Skeletal muscle satellite cell (primary cell): ENCODE results near the gene CATSPER3. TPM values are rescaled to one million over a fixed set of nuclear protein-coding genes. Genes with fewer than 3 reads are reported as not detected.

ENCODE experiments used
- H3K27me3 ChIP-seq: 2 replicates; pipeline ENCODE4 v1.7.0; 2013; ENCODE audit warnings: low read length; ENCODE audit not compliant: control insufficient read depth, insufficient read depth
- H3K36me3 ChIP-seq: 2 replicates; pipeline ENCODE4 v1.7.0; 2013; ENCODE audit warnings: mild to moderate bottlenecking, control low read depth, low read length; ENCODE audit not compliant: insufficient read depth
- H3K4me1 ChIP-seq: 2 replicates; pipeline ENCODE4 v1.7.0; 2013; ENCODE audit warnings: low read length; ENCODE audit not compliant: control insufficient read depth, insufficient read depth
- H3K4me2 ChIP-seq: 2 replicates; pipeline ENCODE4 v1.7.0; 2013; ENCODE audit warnings: mild to moderate bottlenecking, low read length
- H3K4me3 ChIP-seq: 2 replicates; pipeline ENCODE4 v1.7.0; 2013; ENCODE audit warnings: low read length
- H3K9ac ChIP-seq: 2 replicates; pipeline ENCODE4 v1.7.0; 2013; ENCODE audit warnings: mild to moderate bottlenecking, low read depth, low read length, moderate library complexity
- H3K9me3 ChIP-seq: replicated peaks from 2 replicates; pipeline ENCODE4 v1.7.0; 2013; ENCODE audit warnings: mild to moderate bottlenecking, control low read depth, low read length
- total RNA-seq: library from RNA; depleted of rRNA; stranded (reverse); fragments of >200 nt; gene quantifications from 2 replicates; pipeline ENCODE4 v1.2.3, GENCODE V29; 2012; rRNA removed

The CATSPER3 gene
- not detected in 2 replicates for total RNA-seq

DNA sequence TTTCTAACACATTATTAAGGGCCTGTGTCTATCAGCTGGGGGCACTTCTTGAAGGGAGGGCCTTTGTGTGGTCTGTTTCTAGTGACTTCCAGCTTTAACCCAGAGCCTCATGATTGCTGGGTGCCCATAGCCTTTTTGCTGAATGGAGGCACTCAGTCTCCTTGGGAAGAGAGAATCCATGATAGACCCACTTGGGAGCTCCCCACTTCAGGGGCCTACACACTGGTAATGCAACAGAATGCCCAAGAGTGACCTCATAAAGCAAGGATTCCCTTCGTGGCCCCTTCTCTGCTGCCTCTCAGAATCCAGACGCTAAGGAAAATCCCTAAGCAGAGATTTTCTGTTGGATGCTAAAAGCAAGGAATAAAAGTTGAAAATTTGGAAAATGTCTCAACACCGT, at the start of gene CATSPER3:
Gene CATSPER3, plus strand, starts transcription at position 301 of the 400 bp plus-strand sequence. Its CDS starts 85 bp downstream, at position 386.
- H3K4me2 ChIP-seq, result no peak within 1 kb of the TSS
- H3K9me3 ChIP-seq, result no peaks in the 10 kb centered on the region
- no peak within 1 kb of the TSS for H3K9ac ChIP-seq
- no peaks in the 10 kb centered on the region for H3K36me3 ChIP-seq
- no peaks in the 10 kb centered on the region for H3K27me3 ChIP-seq
- H3K4me3 ChIP-seq, result no peak within 1 kb of the TSS
- no peaks in the 10 kb centered on the region for H3K4me1 ChIP-seq

DNA sequence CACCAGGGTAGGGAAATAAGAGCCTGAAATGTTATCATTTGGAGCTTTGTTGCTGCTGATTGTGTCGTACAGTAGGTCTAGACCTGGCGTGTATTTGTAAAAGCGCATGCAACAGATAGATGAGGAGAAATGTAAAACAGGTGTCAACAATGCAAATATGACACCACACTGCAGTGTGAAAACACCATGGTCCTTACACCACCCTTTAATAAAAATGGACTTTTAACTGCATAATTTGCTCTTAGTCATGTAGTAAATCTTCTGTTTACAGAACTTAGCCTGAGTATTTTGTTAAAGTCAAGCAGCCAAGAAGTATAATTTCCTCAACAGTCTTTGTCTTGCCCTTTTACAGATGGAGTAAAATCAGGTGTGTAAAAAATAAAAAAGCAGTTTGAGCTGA, 48.8 kb upstream of the CATSPER3 start:
- no peaks in the 10 kb centered on the region for H3K27me3 ChIP-seq
- H3K4me3 ChIP-seq, result no peak overlapping the region
- no peak overlapping the region for H3K9ac ChIP-seq
- no peak overlapping the region for H3K4me2 ChIP-seq
- H3K9me3 ChIP-seq, result no peaks in the 10 kb centered on the region
- no peaks in the 10 kb centered on the region for H3K4me1 ChIP-seq
- H3K36me3 ChIP-seq, result peaks cover 19% of the 10 kb centered on the region

DNA sequence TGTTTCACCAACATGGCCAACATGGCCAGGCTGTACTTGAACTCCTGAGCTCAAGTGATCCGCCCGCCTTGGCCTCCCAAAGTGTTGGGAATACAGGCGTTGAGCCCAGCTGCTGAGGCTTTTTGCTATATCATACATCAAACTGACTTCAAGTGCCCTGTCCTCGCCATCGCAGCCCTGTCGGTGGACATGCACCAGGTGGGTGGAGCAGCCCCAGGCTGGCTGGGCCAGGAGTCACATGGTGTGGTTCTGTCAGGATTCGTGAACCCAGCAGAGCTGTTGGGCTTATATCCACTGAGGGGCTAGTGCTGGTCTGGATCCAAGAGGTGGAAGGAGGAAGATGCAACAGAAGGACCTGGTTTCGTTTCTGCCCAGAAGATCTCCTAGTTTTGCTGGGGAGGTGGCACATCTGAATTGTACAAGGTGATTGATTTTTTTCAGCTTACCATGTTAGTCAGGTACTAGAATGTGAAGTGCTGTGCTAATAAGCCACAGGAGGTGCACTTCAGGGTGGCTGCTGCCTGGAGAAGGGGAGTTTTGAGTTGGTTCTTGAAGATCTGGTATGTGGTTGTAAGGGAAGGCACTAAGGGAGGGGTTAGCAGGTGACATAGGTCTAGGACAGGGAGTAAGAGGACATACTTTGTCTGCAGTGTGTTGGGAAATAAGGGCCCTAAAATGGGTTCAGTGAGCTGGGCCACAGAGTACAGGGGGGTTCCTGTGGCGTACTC, 46.7 kb upstream of the CATSPER3 start:
- H3K4me1 ChIP-seq, result no peaks in the 10 kb centered on the region
- no peak overlapping the region for H3K4me3 ChIP-seq
- no peak overlapping the region for H3K9ac ChIP-seq
- no peaks in the 10 kb centered on the region for H3K9me3 ChIP-seq
- H3K4me2 ChIP-seq, result no peak overlapping the region
- H3K27me3 ChIP-seq, result no peaks in the 10 kb centered on the region
- peaks cover 15% of the 10 kb centered on the region for H3K36me3 ChIP-seq

DNA sequence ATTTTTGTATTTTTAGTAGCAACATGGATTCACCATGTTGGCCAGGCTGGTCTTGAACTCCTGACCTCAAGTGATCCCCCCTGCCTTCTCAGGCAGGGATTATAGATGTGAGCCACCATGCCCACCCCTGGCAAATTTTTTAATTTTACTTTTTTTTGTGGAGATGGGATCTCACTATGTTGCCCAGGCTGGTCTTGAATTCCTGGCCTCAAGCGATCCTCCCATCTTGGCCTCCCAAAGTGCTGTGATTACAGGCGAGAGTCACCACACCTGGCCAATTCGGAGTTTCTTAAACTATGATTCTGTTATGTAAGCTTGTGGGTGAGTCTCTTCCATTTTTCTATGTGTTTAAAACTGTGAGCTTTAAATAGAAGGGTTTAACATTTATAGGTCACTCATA, 35.2 kb upstream of the CATSPER3 start:
- H3K27me3 ChIP-seq, result no peaks in the 10 kb centered on the region
- no peaks in the 10 kb centered on the region for H3K4me1 ChIP-seq
- H3K4me2 ChIP-seq, result no peak overlapping the region
- H3K9ac ChIP-seq, result no peak overlapping the region
- no peaks in the 10 kb centered on the region for H3K9me3 ChIP-seq
- peaks cover 12% of the 10 kb centered on the region for H3K36me3 ChIP-seq
- H3K4me3 ChIP-seq, result no peak overlapping the region

DNA sequence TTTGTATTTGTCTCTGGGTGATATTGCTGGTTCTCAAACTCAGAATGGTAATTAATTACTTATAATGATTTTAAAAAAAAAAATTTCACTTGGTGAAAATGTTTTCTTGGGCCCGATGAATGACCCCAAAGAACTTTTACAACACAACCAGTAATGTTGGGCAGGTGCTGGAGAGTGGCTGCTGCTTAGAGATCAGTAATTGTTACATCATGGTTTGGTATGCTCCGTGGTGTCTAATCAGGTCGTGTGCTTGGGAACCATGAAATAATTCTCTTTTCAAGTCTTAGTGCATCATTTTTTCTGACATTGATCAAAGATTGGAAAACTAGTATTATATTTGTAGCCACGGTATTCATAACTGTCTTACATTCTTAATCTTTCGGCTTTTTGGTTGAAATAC, 33.5 kb upstream of the CATSPER3 start:
- Histone ChIP-seq H3K9me3 (no peaks in the 10 kb centered on the region), H3K4me3 (no peak overlapping the region), H3K4me2 (no peak overlapping the region), H3K4me1 (no peaks in the 10 kb centered on the region), H3K9ac (no peak overlapping the region), H3K27me3 (no peaks in the 10 kb centered on the region), H3K36me3 (peaks cover 21% of the 10 kb centered on the region)

DNA sequence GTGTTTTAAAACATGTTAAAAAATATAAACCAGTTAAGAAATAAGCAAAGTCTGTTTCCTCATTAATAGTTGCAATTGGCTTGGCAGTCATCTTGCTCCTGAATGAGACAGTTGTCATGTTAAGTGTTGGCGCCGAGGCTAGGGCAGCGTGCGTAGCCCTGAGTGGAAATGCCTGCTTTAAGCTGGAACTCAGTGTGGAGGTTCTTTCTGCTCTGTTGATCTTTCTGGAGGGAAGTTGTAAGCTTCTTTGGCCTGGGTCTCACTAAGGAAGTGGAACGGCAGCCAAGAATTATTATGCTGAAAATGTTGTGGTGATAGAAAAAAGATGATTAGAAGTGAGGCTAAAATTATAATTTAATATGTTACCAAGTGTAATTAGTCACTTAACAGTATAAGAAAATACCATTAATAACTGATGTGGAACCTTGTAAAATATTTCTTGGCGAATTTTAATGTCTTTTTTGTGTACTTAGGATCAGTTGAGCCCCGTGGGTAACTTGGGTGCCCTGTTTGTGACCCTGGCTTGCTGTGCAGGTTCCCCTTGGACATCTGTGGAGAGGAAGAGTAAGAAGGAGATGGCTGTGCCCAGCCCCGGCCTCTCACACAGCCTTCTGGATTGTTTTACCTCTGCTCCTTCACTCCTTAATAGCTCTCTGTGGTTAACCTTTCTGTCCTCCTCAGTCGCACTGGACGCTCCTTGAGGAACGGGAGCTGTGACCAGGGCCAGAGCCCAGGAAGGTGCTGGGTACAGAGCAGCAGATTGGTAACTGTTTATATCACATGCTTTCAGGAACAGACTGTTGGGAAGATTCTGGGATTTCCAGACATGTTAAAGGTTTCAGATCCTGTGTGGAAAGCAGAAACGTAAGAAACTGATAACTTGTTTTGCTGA, 31.8 kb upstream of the CATSPER3 start:
- Histone ChIP-seq H3K27me3 (no peaks in the 10 kb centered on the region), H3K9me3 (no peaks in the 10 kb centered on the region), H3K4me3 (no peak overlapping the region), H3K36me3 (peaks cover 13% of the 10 kb centered on the region), H3K4me1 (no peaks in the 10 kb centered on the region), H3K4me2 (no peak overlapping the region), H3K9ac (no peak overlapping the region)

DNA sequence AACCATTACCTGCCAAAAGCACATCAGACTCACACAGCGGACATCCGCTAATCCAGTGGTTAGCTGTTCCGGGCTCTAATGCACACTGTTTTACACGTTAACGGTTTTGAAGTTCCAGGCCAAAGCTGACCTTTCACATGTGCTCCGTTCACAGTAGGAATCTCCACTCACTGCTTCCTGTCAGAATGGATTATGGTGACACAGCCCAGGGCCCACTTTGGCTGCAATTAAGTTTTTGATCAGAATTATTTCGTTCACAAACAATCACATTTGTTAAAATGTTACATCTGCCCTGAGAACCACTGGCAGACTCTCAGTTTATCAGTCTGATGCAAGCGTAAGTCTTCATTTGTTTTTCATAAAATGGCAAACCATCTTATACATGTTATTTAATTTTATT, 30.2 kb upstream of the CATSPER3 start:
- H3K9ac ChIP-seq, result no peak overlapping the region
- H3K4me3 ChIP-seq, result no peak overlapping the region
- H3K9me3 ChIP-seq, result no peaks in the 10 kb centered on the region
- H3K36me3 ChIP-seq, result peaks cover 13% of the 10 kb centered on the region
- no peaks in the 10 kb centered on the region for H3K27me3 ChIP-seq
- no peak overlapping the region for H3K4me2 ChIP-seq
- H3K4me1 ChIP-seq, result no peaks in the 10 kb centered on the region

DNA sequence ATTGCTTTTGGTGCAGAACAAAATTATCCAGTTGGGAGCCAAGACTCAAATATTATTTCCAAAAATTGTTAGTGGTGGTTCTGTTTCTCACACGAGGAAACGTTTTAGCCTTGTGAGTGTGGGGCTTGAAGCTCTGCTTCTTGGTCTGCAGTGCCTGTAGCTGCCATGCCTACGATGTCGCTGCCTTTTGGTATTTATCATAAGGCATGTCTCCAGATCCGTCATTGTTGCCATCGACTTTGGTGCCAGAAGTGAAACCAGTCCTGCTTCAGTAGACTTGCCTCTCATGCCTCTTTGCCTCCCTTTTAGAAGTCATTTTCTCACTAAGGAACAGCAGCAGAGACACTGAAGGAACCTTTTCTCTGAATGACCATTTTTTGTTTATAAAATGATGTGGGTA, 29.7 kb upstream of the CATSPER3 start:
- no peaks in the 10 kb centered on the region for H3K4me1 ChIP-seq
- no peaks in the 10 kb centered on the region for H3K27me3 ChIP-seq
- no peaks in the 10 kb centered on the region for H3K9me3 ChIP-seq
- H3K36me3 ChIP-seq, result peaks cover 13% of the 10 kb centered on the region
- no peak overlapping the region for H3K4me3 ChIP-seq
- H3K9ac ChIP-seq, result no peak overlapping the region
- no peak overlapping the region for H3K4me2 ChIP-seq

DNA sequence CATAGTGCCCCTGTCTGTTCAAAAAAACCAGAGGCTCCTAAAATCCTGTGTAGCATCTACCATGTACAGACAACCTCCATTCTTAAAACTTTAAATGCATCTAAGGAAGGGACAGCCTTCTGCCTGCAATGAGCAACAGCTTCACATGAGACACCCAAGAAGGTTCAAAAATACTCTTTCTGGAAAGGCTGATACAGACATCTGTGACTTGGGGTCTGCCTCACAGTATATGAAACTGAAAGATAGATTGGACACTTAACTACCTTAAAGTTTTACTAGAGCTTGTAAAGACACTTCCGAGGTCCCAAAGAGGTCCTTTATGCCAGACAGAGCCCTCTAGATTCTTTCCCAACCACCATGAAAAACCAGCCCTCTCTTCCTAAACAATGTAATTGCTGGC, 28.2 kb upstream of the CATSPER3 start:
- Histone ChIP-seq H3K36me3 (peaks cover 13% of the 10 kb centered on the region), H3K4me2 (no peak overlapping the region), H3K4me1 (no peaks in the 10 kb centered on the region), H3K9ac (no peak overlapping the region), H3K4me3 (no peak overlapping the region), H3K27me3 (no peaks in the 10 kb centered on the region), H3K9me3 (no peaks in the 10 kb centered on the region)

DNA sequence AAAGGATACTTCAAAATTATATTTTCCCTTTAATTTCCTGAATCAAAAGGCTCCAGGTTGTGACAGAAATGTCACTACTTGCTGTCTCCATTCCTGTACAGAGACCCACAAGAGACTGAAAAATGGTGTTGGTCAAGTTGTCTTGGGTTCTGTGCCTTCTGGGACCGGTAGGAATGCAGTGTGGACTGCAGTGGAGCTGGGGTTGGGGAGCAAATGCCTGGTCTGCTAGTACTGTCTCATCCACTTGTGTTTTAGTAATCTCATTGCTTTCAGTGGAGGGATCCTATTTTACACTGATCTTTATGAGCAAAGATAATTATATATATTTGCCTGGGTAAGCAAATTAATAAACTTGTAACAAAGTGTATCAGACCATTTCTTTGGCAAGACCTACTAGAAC, 24.2 kb upstream of the CATSPER3 start:
- no peaks in the 10 kb centered on the region for H3K36me3 ChIP-seq
- H3K9me3 ChIP-seq, result no peaks in the 10 kb centered on the region
- H3K4me2 ChIP-seq, result no peak overlapping the region
- peaks cover under 1% of the 10 kb centered on the region for H3K4me1 ChIP-seq
- H3K4me3 ChIP-seq, result no peak overlapping the region
- H3K27me3 ChIP-seq, result no peaks in the 10 kb centered on the region
- H3K9ac ChIP-seq, result no peak overlapping the region

DNA sequence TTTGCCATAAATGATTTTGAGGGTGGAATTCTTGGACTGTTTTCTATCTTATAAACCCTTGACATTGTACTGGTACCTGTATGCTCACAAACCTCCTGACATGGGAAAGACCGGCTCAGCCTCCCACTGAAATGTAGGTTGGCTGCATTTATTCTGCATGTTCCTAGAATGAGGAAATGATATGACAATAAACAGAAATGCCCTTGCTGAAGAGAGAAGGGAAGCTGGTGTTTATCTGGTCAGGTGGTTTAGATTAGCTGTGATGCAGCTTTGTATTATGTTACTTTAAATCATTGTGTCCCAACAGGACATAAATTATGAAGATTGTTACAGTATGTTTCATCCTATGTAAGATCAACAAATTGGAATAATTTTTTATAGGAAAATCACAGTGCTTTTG, 23.1 kb upstream of the CATSPER3 start:
- Histone ChIP-seq H3K4me3 (no peak overlapping the region), H3K4me2 (no peak overlapping the region), H3K27me3 (no peaks in the 10 kb centered on the region), H3K9ac (no peak overlapping the region), H3K36me3 (no peaks in the 10 kb centered on the region), H3K9me3 (no peaks in the 10 kb centered on the region), H3K4me1 (peaks cover 8% of the 10 kb centered on the region)
